Gastroesophageal sphincter (tissue), 2 donors: ENCODE results near the gene CACNA1C.

Source experiments
- EP300 ChIP-seq: sonication (generic); formaldehyde crosslinking; IDR thresholded peaks from one replicate; pipeline ENCODE4 v1.6.1; 2017; ENCODE audit warnings: antibody characterized with exemption, mild to moderate bottlenecking
- POLR2AphosphoS5 ChIP-seq: sonication (generic); formaldehyde crosslinking; IDR thresholded peaks from one replicate; pipeline ENCODE4 v1.6.1; 2017; ENCODE audit warnings: antibody characterized with exemption

GRCh38 chr12:2291182-2291832 is 238.5 kb downstream of the CACNA1C start:
- TF ChIP-seq POLR2AphosphoS5, result no peak
- TF ChIP-seq EP300, result no peak
